Prostate gland (tissue), 2 donors: Measurements from ENCODE around the gene CYLC2. TPM values are rescaled to one million over a fixed set of nuclear protein-coding genes. Genes with fewer than 3 reads are reported as not detected.

Experiments
- DNase-seq: peaks from one replicate; pipeline ENCODE4 v3.0.0-alpha.2; 2019; ENCODE audit warnings: low spot score
- H3K27ac ChIP-seq, 2 donors: fragments of 200-600 bp; sonication (generic); 2 replicates each; pipeline ENCODE4 v1.5.1; 2017 to 2019
- H3K27me3 ChIP-seq: fragments of 200-600 bp; sonication (generic); replicated peaks from 2 replicates; pipeline ENCODE4 v1.5.1; 2019; ENCODE audit not compliant: insufficient read depth
- H3K36me3 ChIP-seq, 2 donors: fragments of 200-600 bp; sonication (generic); 1 replicate in 1 of 2; 2 replicates in 1 of 2; pipeline versions ENCODE4 v1.5.1 to v1.8.1; 2017 to 2019
- H3K4me1 ChIP-seq: fragments of 200-600 bp; sonication (generic); replicated peaks from 2 replicates; pipeline ENCODE4 v1.5.1; 2019
- H3K4me3 ChIP-seq, 2 donors: fragments of 200-600 bp; sonication (generic); 2 replicates each; pipeline ENCODE4 v1.5.1; 2017 to 2019
- H3K9me3 ChIP-seq: fragments of 200-600 bp; sonication (generic); 2 replicates; pipeline ENCODE4 v1.5.1; 2017
- POLR2A ChIP-seq: fragments of 450-650 bp; IDR thresholded peaks from one replicate; pipeline ENCODE4 v1.6.1; 2016; ENCODE audit warnings: antibody characterized with exemption, mild to moderate bottlenecking
- POLR2AphosphoS5 ChIP-seq: sonication (generic); formaldehyde crosslinking; IDR thresholded peaks from one replicate; pipeline ENCODE4 v1.6.1; 2017; ENCODE audit warnings: antibody characterized with exemption
- WGBS: methylation state at CpG from one replicate; pipeline ENCODE4 v1.1.5; 2018; 5-methylcytosine and 5-hydroxymethylcytosine counted together
- intact Hi-C: fragments of 100-400 bp; cut with DNase I; formaldehyde crosslinking; loops from one replicate; pipeline ENCODE4 v1.14.2; 2022
- total RNA-seq, 2 donors: library from RNA; depleted of rRNA; stranded (reverse); fragments of >200 nt; gene quantifications; one replicate each; pipeline ENCODE4 v1.1.0, GENCODE V29; 2016
- TF ChIP-seq, protein P1 (sequence below), 4 experiments: fragments of 200-600 bp in 2 of 4; fragments of 450-650 bp in 2 of 4; sonication (generic) in 2 of 4; IDR thresholded peaks; 1 replicate in 3 of 4; 2 replicates in 1 of 4; pipeline ENCODE4 v1.5.1; 2016 to 2019; ENCODE audit warnings: antibody characterized with exemption in 4 of 4, mild to moderate bottlenecking in 2 of 4, moderate library complexity in 2 of 4

The CYLC2 gene, protein sequence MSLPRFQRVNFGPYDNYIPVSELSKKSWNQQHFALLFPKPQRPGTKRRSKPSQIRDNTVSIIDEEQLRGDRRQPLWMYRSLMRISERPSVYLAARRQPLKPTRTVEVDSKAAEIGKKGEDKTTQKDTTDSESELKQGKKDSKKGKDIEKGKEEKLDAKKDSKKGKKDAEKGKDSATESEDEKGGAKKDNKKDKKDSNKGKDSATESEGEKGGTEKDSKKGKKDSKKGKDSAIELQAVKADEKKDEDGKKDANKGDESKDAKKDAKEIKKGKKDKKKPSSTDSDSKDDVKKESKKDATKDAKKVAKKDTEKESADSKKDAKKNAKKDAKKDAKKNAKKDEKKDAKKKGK
- total RNA-seq = not detected

DNA sequence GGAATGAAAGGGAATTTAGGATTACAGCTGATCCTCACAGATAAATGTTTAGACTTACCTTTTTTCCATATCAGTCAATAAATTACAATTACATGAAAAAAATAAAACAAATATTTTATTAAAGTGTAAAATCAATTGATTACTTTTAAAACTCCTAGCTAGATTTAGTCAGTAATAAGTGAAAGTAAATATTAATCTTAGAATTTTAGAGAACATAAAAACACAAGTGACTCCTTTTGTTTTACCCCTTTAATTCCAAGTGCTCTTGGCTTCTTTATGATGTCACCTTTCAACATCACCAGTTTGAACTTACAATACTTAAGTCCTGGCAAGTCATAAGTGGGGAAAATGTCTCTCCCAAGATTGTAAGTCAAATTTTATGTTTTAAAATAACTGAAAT, at the start of gene CYLC2:
Gene CYLC2 (plus strand): TSS at position 301 of the 400 bp plus-strand sequence. CDS start 48 bp downstream, at position 349.
- TF ChIP-seq, protein P1, sequence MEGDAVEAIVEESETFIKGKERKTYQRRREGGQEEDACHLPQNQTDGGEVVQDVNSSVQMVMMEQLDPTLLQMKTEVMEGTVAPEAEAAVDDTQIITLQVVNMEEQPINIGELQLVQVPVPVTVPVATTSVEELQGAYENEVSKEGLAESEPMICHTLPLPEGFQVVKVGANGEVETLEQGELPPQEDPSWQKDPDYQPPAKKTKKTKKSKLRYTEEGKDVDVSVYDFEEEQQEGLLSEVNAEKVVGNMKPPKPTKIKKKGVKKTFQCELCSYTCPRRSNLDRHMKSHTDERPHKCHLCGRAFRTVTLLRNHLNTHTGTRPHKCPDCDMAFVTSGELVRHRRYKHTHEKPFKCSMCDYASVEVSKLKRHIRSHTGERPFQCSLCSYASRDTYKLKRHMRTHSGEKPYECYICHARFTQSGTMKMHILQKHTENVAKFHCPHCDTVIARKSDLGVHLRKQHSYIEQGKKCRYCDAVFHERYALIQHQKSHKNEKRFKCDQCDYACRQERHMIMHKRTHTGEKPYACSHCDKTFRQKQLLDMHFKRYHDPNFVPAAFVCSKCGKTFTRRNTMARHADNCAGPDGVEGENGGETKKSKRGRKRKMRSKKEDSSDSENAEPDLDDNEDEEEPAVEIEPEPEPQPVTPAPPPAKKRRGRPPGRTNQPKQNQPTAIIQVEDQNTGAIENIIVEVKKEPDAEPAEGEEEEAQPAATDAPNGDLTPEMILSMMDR (IDR thresholded peaks at IDR 0.05) = no peak
- TF ChIP-seq POLR2A = no peak
- TF ChIP-seq POLR2AphosphoS5 = no peak
- Histone ChIP-seq H3K4me3 (no peak within 1 kb of the TSS), H3K4me1 (no peaks in the 10 kb centered on the region), H3K36me3 (no peaks in the 10 kb centered on the region), H3K27ac (no peak within 1 kb of the TSS), H3K27me3 (no peaks in the 10 kb centered on the region), H3K9me3 (no peaks in the 10 kb centered on the region)
- intact Hi-C loops = no loop called here
- no peak for DNase-seq

DNA sequence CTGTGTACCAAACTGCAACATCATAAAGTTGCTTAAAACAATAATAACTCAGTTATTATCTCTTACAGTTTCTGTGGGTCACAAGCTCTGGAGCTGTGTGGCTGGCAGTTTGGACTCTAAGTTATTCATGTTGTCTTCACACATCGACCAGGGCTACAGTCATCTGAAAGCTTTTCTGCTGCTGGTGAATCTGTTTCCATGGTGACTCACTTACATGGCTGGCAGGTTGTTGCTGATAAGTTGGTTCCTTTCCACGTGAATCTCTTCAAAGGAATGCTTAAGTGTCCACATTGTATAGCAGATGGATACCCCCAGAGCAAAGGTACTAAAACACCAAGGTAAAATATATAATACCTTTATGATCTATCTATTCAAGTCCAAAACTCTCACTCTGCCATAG, 44.8 kb upstream of the CYLC2 start:
- Histone ChIP-seq H3K4me3 (no peak overlapping the region), H3K4me1 (no peaks in the 10 kb centered on the region), H3K27ac (no peak overlapping the region), H3K36me3 (no peaks in the 10 kb centered on the region), H3K9me3 (no peaks in the 10 kb centered on the region), H3K27me3 (no peaks in the 10 kb centered on the region)
- WGBS = 52% methylated on average over 2 of the region's 2 CpGs
- intact Hi-C loops = no loop called here
- TF ChIP-seq POLR2A (no peak), POLR2AphosphoS5 (no peak)
- TF ChIP-seq, protein P1 (IDR thresholded peaks at IDR 0.05) = no peak
- DNase-seq = no peak

DNA sequence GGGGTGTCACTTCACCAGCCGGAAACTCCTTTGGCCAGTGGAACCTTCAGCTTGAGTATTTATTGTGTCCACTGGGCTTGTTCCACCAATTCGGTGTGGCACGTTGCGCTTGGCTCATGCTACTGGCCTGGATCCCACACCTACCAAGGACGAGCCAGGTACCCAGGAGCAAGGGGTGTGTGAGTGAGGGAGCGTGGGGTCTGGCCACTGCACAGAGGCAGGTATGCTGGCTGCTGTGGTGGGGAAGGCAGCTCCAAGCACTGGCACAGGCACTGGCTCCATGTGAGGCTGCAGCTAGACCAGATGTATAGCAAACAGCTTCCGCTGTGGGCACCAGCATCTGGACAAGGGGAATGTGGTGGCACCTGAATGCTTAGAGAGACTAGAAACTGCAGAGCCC, 28.1 kb upstream of the CYLC2 start:
- DNase-seq = no peak
- Histone ChIP-seq H3K4me1 (no peaks in the 10 kb centered on the region), H3K27me3 (no peaks in the 10 kb centered on the region), H3K9me3 (no peaks in the 10 kb centered on the region), H3K27ac (no peak overlapping the region), H3K4me3 (no peak overlapping the region), H3K36me3 (no peaks in the 10 kb centered on the region)
- 90% methylated on average over 7 of the region's 7 CpGs for WGBS
- intact Hi-C loops = no loop called here
- TF ChIP-seq POLR2A (no peak), POLR2AphosphoS5 (no peak)
- TF ChIP-seq, protein P1 (IDR thresholded peaks at IDR 0.05) = no peak

DNA sequence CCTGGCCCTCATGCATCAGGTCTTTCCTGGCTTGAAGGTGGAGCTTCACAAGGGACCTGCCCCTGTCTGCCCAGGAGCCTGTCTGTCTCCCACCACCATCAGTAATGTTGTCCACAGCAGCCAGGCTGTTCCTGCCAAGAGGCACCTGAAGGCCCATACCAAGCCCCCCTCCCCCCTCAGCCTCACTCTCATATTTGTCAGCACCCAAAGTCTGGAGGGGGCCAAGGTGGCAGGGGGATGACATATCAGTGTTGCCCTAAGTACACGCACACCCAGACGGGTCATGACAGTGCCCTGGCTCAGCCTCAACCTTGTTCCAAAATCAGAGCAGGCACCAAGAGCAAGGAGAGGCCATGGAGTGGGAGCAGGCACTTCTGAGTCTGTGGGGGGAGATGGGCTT, 27.2 kb upstream of the CYLC2 start:
- no peaks in the 10 kb centered on the region for H3K4me1 ChIP-seq
- H3K27ac ChIP-seq = no peak overlapping the region
- DNase-seq = no peak
- H3K27me3 ChIP-seq = no peaks in the 10 kb centered on the region
- intact Hi-C loops = no loop called here
- no peak overlapping the region for H3K4me3 ChIP-seq
- no peaks in the 10 kb centered on the region for H3K9me3 ChIP-seq
- WGBS = 73% methylated on average over 2 of the region's 2 CpGs
- TF ChIP-seq, protein P1 (IDR thresholded peaks at IDR 0.05) = no peak
- no peak for TF ChIP-seq POLR2A
- TF ChIP-seq POLR2AphosphoS5 = no peak
- no peaks in the 10 kb centered on the region for H3K36me3 ChIP-seq

DNA sequence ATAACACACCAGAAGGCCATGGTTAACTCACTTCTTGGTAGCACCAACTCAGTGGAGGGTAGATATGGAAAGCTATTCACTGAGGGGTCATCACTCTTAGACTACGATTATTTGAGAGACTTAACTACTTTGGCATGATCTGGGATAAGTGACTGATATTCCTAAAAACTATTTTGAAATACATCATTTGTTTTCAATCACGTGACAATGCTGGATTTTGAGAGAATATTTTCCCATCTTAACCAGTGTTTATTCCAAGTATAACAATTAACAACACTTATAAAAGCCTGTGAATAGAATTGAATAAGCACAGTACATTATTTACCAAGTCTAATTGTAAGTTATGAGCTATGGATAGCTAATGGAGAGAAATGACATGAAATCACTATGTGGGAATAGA, 22.4 kb upstream of the CYLC2 start:
- Histone ChIP-seq H3K36me3 (no peaks in the 10 kb centered on the region), H3K27ac (no peak overlapping the region), H3K4me3 (no peak overlapping the region), H3K9me3 (no peaks in the 10 kb centered on the region), H3K4me1 (no peaks in the 10 kb centered on the region), H3K27me3 (no peaks in the 10 kb centered on the region)
- intact Hi-C loops = no loop called here
- DNase-seq = no peak
- no peak for TF ChIP-seq POLR2A
- TF ChIP-seq, protein P1 (IDR thresholded peaks at IDR 0.05) = no peak
- no peak for TF ChIP-seq POLR2AphosphoS5
- WGBS = 93% methylated on average over 2 of the region's 2 CpGs
